HG02938 (cell line): ENCODE results near the gene RICTOR.

Experiments
- ATAC-seq: cut with Tn5 transposase; IDR thresholded peaks from one replicate; pipeline ENCODE4 v1.9.1; 2021; ENCODE audit warnings: mild to moderate bottlenecking, moderate library complexity; ENCODE audit not compliant: unreplicated experiment

Gene RICTOR

GRCh38 chr5:39074017-39074814, at the start of gene RICTOR:
Gene RICTOR, minus strand, starts transcription at chr5:39074399. Its CDS starts 22 bp downstream, at chr5:39074377.
- ATAC-seq: peak; percentile 63

GRCh38 chr5:39121922-39122321, 47.7 kb upstream of the RICTOR start:
- ATAC-seq: no peak

GRCh38 chr5:39121315-39121714, 47.1 kb upstream of the RICTOR start:
- no peak for ATAC-seq

GRCh38 chr5:39120052-39120420, 45.8 kb upstream of the RICTOR start:
- ATAC-seq: no peak

- no peak for ATAC-seq
These were observed 45.3 kb upstream of the RICTOR start for GRCh38 chr5:39119404-39120051.

- no peak for ATAC-seq
These were observed 44.4 kb upstream of the RICTOR start for GRCh38 chr5:39118638-39119037.

GRCh38 chr5:39117401-39117800, 43.2 kb upstream of the RICTOR start:
- no peak for ATAC-seq

GRCh38 chr5:39116344-39117170, 42.4 kb upstream of the RICTOR start:
- no peak for ATAC-seq

- ATAC-seq: no peak
These were observed 41.6 kb upstream of the RICTOR start for GRCh38 chr5:39115644-39116343.

GRCh38 chr5:39114155-39114554, 40.0 kb upstream of the RICTOR start:
- no peak for ATAC-seq

- no peak for ATAC-seq
These were observed 39.3 kb upstream of the RICTOR start for GRCh38 chr5:39113354-39113953.

- no peak for ATAC-seq
These were observed 35.4 kb upstream of the RICTOR start for GRCh38 chr5:39109606-39110005.

- ATAC-seq: no peak
These were observed 34.8 kb upstream of the RICTOR start for GRCh38 chr5:39108987-39109386.

- no peak for ATAC-seq
These were observed 33.2 kb upstream of the RICTOR start for GRCh38 chr5:39107350-39107749.

GRCh38 chr5:39106322-39106721, 32.1 kb upstream of the RICTOR start:
- ATAC-seq: no peak

- ATAC-seq: no peak
These were observed 30.0 kb upstream of the RICTOR start for GRCh38 chr5:39104221-39104620.

- ATAC-seq: no peak
These were observed 28.5 kb upstream of the RICTOR start for GRCh38 chr5:39102684-39103155.

GRCh38 chr5:39100851-39101396, 26.7 kb upstream of the RICTOR start:
- no peak for ATAC-seq

GRCh38 chr5:39100301-39100850, 26.2 kb upstream of the RICTOR start:
- no peak for ATAC-seq

GRCh38 chr5:39099831-39100230, 25.6 kb upstream of the RICTOR start:
- ATAC-seq: no peak
